ENCODE results near the gene TRIM71. TPM values are rescaled to one million over a fixed set of nuclear protein-coding genes. Genes with fewer than 3 reads are reported as not detected.
"Not testable (repeated sequence)": the region's sequence is repeated elsewhere in the genome, so short reads cannot be mapped to it uniquely, and the experiment has no call there.

Gene TRIM71
- total RNA-seq, 4 donors from 2014 or later = not detected

DNA sequence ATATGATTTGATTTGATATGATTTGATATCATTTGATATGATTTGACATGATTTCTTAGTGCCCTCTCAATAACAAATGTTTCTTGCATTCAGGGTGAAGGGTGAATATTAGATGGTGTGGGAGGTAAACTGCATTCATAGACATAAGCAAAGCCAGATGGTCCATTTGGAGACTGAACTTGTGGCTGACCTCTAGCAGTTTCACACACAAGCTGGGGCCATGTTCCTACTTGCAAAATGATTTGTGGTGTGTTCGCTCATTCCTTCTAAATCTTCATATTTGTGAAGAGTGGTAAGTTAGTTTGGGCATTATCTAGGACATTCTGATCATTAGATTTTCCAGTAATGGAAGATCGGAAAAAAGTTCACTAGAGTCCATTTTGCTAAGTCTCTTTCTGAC, 93.2 kb downstream of the TRIM71 start:
- Histone ChIP-seq H3K27ac (no peak overlapping the region), H3K9me3 (no peaks in the 10 kb centered on the region), H3K36me3 (no peaks in the 10 kb centered on the region), H3K4me1 (no peaks in the 10 kb centered on the region), H3K4me3 (no peak overlapping the region), H3K27me3 (no peaks in the 10 kb centered on the region)
- no peak for DNase-seq
- no peak for TF ChIP-seq POLR2A (IDR thresholded peaks at IDR 0.05)
- TF ChIP-seq CTCF (IDR thresholded peaks at IDR 0.05) = no peak

DNA sequence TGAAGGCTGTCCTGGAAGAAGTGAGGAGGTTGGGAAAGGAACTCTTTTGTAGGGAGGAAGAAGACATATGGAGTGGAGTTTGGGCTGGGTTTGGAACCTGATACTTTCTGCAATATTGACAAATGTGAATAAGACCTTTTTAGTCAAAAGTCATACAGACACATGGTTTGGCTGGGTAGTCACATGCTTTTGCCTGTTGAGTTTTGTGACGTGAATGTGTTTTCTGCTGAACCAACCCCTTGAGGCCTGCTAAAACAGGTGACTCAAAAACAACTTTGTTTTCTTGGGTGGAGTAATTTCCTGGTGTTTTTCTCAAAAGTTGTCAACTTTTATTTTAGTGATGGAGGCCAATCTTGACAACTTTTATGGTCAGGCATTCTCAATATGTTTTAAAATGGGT, 94.2 kb downstream of the TRIM71 start:
- no peak overlapping the region for H3K4me3 ChIP-seq
- no peaks in the 10 kb centered on the region for H3K36me3 ChIP-seq
- no peak overlapping the region for H3K27ac ChIP-seq
- H3K27me3 ChIP-seq = no peaks in the 10 kb centered on the region
- H3K4me1 ChIP-seq = no peaks in the 10 kb centered on the region
- TF ChIP-seq CTCF (IDR thresholded peaks at IDR 0.05) (no peak), POLR2A (IDR thresholded peaks at IDR 0.05) (no peak)
- H3K9me3 ChIP-seq = peaks cover 0 to 4% (median under 1%) of the 10 kb centered on the region in 4 donors
- DNase-seq = no peak

DNA sequence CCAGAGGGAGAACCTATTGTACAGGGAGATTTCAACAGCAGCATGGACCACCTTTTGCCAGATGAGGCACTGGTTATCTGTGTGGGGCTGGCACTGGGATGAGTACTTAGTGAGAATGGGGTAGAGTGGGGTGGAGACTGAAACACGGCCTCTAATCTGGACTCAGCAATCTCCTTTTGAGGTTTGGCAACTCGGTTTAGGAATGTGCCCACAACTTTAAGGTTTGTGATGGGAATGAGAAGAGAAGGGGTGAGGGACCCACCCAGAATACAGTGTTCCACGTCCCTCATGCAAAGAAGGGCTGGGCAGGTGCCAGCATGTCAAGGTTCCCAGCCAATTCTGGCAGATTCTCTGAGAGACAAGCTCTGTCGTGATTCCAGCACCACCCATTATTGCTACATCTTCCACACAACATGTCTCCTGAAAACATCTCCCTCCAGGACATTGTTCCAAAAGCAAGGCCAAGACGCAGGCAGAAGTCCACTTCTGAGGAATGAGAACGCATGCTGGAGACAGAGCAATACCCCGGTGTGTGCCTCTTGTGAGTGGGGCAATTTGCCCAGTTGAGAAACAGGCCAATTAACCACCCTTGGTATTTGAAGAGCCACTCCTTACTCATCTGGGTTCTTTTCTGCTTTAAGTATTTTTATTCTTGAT, 96.1 kb downstream of the TRIM71 start:
- no peak for DNase-seq
- no peaks in the 10 kb centered on the region for H3K27me3 ChIP-seq
- no peaks in the 10 kb centered on the region for H3K4me1 ChIP-seq
- H3K9me3 ChIP-seq = peaks cover 0 to 8% (median 4%) of the 10 kb centered on the region in 4 donors
- H3K4me3 ChIP-seq = no peak overlapping the region
- H3K36me3 ChIP-seq = no peaks in the 10 kb centered on the region
- TF ChIP-seq POLR2A (IDR thresholded peaks at IDR 0.05) = no peak
- TF ChIP-seq CTCF (IDR thresholded peaks at IDR 0.05) = no peak
- H3K27ac ChIP-seq = no peak overlapping the region

DNA sequence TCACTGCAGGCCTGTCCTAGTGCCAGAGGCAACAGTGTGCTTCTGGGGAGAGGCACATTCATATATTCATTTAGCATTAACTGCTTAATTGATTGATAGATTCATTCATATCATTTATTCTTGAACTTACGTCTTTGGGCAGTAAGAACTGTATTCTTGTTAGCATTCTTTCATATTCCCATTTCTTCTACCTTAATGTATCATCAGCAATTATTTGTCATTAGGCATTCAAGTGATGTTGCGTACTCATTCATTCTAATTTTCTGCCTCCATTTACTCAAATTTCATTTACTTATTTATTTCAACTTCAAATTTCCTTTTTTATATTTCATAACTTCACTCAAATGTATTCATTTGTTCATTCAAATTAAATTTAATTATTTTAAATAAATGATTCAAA, 102.1 kb downstream of the TRIM71 start:
- DNase-seq = no peak
- TF ChIP-seq POLR2A (IDR thresholded peaks at IDR 0.05) (no peak), CTCF (IDR thresholded peaks at IDR 0.05) (no peak)
- Histone ChIP-seq H3K27ac (no peak overlapping the region), H3K27me3 (no peaks in the 10 kb centered on the region), H3K9me3 (peaks cover 0 to 8% (median 4%) of the 10 kb centered on the region in 4 donors), H3K4me1 (no peaks in the 10 kb centered on the region), H3K36me3 (no peaks in the 10 kb centered on the region), H3K4me3 (no peak overlapping the region)

DNA sequence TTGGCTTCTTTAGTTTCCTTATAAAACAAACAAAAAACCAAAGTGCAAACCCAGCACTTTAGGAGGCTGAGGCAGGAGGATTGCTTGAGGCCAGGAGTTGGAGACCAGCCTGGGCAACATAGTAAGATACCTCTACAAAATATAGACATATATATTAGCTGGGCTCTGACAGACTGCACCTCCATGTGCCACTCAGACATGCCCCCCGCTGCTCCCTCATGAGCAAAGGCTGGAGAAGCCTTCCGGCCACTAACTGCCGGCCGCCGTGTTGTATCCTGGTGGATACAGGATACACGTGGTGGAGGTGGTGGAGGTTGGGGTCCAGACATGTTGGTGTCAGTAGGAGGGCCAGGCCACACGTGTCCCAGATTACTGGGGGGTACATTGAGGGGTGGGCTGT, 104.3 kb downstream of the TRIM71 start:
- Histone ChIP-seq H3K4me3 (no peak overlapping the region), H3K27me3 (no peaks in the 10 kb centered on the region), H3K9me3 (peaks cover 0 to 6% (median 2%) of the 10 kb centered on the region in 4 donors), H3K36me3 (no peaks in the 10 kb centered on the region), H3K4me1 (no peaks in the 10 kb centered on the region), H3K27ac (no peak overlapping the region)
- TF ChIP-seq POLR2A (IDR thresholded peaks at IDR 0.05) (no peak), CTCF (IDR thresholded peaks at IDR 0.05) (no peak)
- no peak for DNase-seq

GRCh38 chr3:32930161-32930560, 112.4 kb downstream of the TRIM71 start:
- no peaks in the 10 kb centered on the region for H3K9me3 ChIP-seq
- H3K4me3 ChIP-seq = no peak overlapping the region
- no peaks in the 10 kb centered on the region for H3K27me3 ChIP-seq
- H3K27ac ChIP-seq = no peak overlapping the region
- DNase-seq = no peak
- TF ChIP-seq CTCF (IDR thresholded peaks at IDR 0.05) (no peak), POLR2A (IDR thresholded peaks at IDR 0.05) (no peak)
- H3K36me3 ChIP-seq = no peaks in the 10 kb centered on the region
- H3K4me1 ChIP-seq = no peaks in the 10 kb centered on the region

DNA sequence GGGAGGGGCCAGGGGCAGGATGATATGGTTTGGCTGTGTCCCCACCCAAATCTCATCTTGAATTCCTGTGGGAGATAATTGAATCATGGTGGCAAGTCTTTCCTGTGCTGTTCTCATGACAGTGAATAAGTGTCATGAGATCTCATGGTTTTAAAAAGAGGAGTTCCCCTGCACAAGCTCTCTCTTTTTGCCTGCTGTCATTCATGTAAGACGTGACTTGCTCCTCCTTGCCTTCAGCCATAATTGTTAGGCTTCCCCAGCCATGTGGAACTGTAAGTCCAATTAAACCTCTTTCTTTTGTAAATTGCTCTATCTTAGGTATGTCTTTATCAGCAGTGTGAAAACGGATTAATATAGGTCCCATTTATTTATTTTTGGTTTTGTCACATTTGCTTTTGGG, 113.5 kb downstream of the TRIM71 start:
- not testable (repeated sequence) for H3K36me3 ChIP-seq, DNase-seq, H3K27ac ChIP-seq, H3K9me3 ChIP-seq, H3K4me1 ChIP-seq, H3K27me3 ChIP-seq, H3K4me3 ChIP-seq

Data from Peyer's patch (tissue), 4 donors.